OCI-LY1 (cell line): ENCODE results near the gene MAGT1.
"Not testable (repeated sequence)": the region's sequence is repeated elsewhere in the genome, so short reads cannot be mapped to it uniquely, and the experiment has no call there.

Experiments used
- CTCF ChIP-seq: fragments of 200-600 bp; sonication (generic), shearing (Covaris generic); IDR thresholded peaks from 2 replicates; pipeline ENCODE4 v1.5.1; 2017; ENCODE audit warnings: mild to moderate bottlenecking, antibody characterized with exemption, low read length, moderate library complexity, mixed read lengths
- EZH2 ChIP-seq: fragments of 200-600 bp; sonication (generic), shearing (Covaris generic); IDR thresholded peaks from 2 replicates; pipeline ENCODE4 v1.8.0; 2017; ENCODE audit warnings: borderline replicate concordance, mixed run types, mild to moderate bottlenecking, antibody characterized with exemption, low read length, moderate library complexity, mixed read lengths

DNA sequence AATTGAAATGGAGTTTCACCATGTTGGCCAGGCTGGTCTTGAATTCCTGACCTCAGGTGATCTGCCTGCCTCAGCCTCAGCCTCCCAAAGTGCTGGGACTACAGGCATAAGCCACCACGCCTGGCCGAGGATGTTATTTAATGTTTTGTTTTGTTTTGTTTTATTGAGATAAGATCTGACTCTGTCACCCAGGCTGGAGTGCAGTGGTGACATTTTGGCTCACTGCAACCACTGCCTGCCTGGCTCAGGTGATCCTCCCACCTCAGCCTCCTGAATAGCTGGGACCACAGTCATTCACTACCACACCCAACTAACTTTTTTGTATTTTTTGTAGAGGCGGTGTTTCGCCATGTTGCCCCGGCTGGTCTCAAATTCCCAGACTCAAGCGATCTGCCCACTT lies 49.8 kb upstream of the MAGT1 start:
- TF ChIP-seq CTCF, EZH2: not testable (repeated sequence)
